ENCODE results near the gene ACTR10. TPM values are rescaled to one million over a fixed set of nuclear protein-coding genes. Genes with fewer than 3 reads are reported as not detected.
A peak's percentile ranks its signal among the peaks of the same experiment; 100 is the strongest.

The ACTR10 gene
- total and polyA plus RNA-seq, 2 of the 8 experiments (the other 6 are each of a cell fraction or from before 2014, with no cell fraction given) = 15.4 to 34.6 TPM

- no peak for TF ChIP-seq CBX5 (IDR thresholded peaks at IDR 0.05; ENCODE audit: low read depth, low read length)
- no peak for TF ChIP-seq BCL11A (IDR thresholded peaks at IDR 0.05; ENCODE audit: low read depth in 2 of 2, low read length in 2 of 2)
- TF ChIP-seq MAFK (IDR thresholded peaks at IDR 0.05; ENCODE audit: low read depth, low read length) = peak; percentile 69; the same call in 1 of the 2 replicates
- no peak for TF ChIP-seq JUND (IDR thresholded peaks at IDR 0.05; ENCODE audit: low read length)
- no peak for TF ChIP-seq BRCA1 (IDR thresholded peaks at IDR 0.05; ENCODE audit: low read depth, low read length)
- TF ChIP-seq USF2 (IDR thresholded peaks at IDR 0.05; ENCODE audit: low read length) = no peak
- peak; percentile 67 for TF ChIP-seq NRF1 (IDR thresholded peaks at IDR 0.05; ENCODE audit: low read depth, low read length)
- no peak for TF ChIP-seq ZNF274 (IDR thresholded peaks at IDR 0.05; ENCODE audit: borderline replicate concordance, extremely low read depth, low read length)
- no peak for TF ChIP-seq CHD1 (IDR thresholded peaks at IDR 0.05; ENCODE audit: low read depth, low read length)
- no peak for TF ChIP-seq EZH2 (IDR thresholded peaks at IDR 0.05; ENCODE audit: low read depth, low read length, severe bottlenecking)
- no peak for TF ChIP-seq CTBP2 (IDR thresholded peaks at IDR 0.05; ENCODE audit: borderline replicate concordance, insufficient read depth, insufficient read length, low read length)
- peak; percentile 54 for TF ChIP-seq KDM4A (IDR thresholded peaks at IDR 0.05; ENCODE audit: low read depth, low read length, severe bottlenecking)
- no peak for TF ChIP-seq SRF (IDR thresholded peaks at IDR 0.05; ENCODE audit: low read depth, low read length)
- TF ChIP-seq HDAC6 (IDR thresholded peaks at IDR 0.05; ENCODE audit: low read depth, low read length) = no peak
- no peak for TF ChIP-seq KDM1A (IDR thresholded peaks at IDR 0.05; ENCODE audit: borderline replicate concordance, low read length)
- peak; percentile 59 to 93; a peak in 2 of 4 replicates for TF ChIP-seq SIN3A (conservative IDR thresholded peaks at IDR 0.05 in 1 of 2, IDR thresholded peaks at IDR 0.05 in 1 of 2; ENCODE audit: low read depth in 1 of 2, low read length in 2 of 2)
- no peak for TF ChIP-seq GABPA (IDR thresholded peaks at IDR 0.05; ENCODE audit: borderline replicate concordance, insufficient read depth, low read length)
- no peak for TF ChIP-seq CTCF (IDR thresholded peaks at IDR 0.05; ENCODE audit: control extremely low read depth in 1 of 3, insufficient read depth in 1 of 3, low read depth in 1 of 3, low read length in 3 of 3)
- peak; percentile 32; the same call in 1 of the 2 replicates for TF ChIP-seq GTF2F1 (IDR thresholded peaks at IDR 0.05; ENCODE audit: borderline replicate concordance, low read depth, low read length)
Observed at GRCh38 chr14:58244556-58245387, 44.8 kb downstream of the ACTR10 start, which contains the start of gene PSMA3 (continued).
